ENCODE data around the gene PAN2.
A peak's percentile ranks its signal among the peaks of the same experiment; 100 is the strongest.
"Not testable (repeated sequence)": the region's sequence is repeated elsewhere in the genome, so short reads cannot be mapped to it uniquely, and the experiment has no call there.

The PAN2 gene

DNA sequence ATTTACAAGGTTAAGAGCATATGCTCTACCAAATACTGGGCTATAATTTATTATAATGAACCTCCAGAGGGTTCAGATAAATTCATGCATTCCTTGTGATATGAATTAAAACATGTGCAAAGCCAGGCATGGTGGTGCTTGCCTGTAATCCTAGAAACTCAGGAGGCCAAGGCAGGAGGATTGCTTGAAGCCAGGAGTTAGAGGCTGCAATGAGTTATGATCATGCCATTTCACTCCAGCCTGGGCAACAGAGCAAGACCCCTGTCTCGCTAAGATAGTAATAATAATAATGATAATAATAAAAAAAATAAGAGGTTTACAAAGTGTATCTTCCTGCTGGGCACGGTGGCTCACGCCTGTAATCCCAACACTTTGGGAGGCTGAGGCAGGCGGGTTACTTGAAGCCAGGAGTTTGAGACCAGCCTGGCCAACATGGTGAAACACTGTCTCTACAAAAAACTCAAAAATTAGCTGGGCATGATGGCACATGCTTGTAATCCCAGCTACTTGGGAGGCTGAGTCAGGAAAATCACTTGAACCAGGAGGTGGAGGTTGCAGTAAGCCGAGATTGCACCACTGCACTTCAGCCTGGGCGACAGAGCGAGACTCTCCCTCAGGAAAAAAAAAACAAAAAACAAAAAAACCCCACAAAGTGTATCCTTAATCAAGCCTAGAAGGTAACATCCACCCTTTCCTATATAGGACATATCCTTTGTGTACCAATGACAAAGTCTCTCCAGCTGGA is 26.4 kb downstream of the PAN2 start:
- no peak for DNase-seq

DNA sequence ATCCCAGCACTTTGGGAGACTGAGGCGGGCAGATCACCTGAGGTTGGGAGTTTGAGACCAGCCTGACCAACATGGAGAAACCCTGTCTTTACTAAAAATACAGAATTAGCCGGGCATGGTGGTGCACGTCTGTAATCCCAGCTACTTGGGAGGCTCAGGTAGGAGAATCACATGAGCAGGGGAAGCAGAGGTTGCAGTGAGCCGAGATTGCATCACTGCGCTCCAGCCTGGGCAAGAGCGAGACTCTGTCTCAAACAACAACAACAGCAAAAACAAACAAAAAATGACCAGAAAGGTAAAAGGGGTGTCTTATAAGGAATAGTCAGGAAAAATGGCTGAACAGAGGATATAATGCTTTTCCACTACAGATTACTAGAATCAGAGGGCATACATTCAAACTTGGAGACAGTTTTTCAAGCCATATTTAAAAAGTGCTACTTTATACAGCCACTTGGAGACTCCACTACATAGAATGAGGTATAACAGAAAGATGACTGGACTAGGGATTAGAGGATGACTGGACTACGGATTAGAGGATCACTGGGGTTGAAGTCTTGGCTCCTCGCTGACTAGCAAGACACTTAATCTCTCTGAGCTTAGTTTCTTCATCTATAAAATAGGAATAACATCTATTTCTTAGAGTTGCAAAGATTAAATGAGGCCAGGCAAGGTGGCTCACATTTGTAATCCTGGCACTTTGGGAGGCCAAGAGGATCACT is 28.8 kb downstream of the PAN2 start:
- DNase-seq = no peak

DNA sequence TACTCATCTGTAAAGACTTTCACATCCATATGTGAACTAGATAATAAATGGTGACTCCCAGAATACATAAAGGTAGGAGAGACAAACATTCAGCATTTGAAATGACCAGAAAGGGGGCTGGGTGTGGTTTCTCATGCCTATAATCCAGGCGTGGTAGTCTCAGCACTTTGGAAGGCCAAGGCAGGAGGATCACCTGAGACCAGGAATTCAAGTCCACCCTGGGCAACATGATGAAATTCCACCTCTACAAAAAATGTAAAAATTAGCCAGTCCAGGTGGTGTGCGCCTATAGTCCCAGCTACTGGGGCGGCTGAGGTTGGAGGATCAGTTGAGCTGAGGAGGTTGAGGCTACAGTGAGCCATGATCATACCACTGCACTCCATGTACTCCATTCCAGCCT is 29.5 kb downstream of the PAN2 start:
- DNase-seq = no peak

DNA sequence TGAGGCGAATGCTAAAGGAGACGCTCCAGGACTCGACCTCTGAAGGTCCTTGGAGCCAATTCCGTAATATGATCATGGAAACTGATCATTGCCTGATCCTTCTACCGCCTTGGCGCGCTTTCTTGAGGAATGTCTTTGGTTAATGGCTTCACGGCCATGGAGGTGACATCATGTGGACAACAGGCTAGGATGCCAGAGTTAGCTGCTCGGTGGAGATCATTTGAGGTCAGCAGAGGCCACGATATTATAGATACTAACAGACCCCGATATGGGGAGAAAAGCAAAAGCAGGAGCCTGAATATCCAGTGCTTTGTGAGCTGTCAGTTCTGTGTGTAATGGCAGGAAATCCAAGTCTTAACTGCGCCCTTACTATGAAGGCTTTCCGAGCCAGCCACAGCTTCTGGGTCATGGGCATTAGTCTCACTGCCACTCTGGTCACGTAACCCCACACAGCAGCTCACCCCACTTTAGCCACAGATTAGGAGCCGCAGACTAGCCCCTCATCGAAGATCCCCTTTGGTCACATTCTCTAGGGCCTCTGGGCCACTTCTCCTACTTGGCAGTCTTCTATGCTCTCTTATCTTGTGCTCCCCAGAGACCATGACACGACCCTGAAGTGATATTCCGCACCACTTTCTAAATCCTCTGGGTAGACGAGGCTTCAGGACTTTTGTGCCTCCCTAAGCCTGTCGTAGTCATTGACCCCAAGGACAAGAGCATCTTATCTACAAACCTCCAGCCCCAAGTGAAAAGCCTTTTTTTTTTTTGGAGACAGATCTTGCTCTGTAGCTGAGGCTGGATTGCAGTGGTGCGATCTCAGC is 32.9 kb downstream of the PAN2 start:
- DNase-seq = no peak

DNA sequence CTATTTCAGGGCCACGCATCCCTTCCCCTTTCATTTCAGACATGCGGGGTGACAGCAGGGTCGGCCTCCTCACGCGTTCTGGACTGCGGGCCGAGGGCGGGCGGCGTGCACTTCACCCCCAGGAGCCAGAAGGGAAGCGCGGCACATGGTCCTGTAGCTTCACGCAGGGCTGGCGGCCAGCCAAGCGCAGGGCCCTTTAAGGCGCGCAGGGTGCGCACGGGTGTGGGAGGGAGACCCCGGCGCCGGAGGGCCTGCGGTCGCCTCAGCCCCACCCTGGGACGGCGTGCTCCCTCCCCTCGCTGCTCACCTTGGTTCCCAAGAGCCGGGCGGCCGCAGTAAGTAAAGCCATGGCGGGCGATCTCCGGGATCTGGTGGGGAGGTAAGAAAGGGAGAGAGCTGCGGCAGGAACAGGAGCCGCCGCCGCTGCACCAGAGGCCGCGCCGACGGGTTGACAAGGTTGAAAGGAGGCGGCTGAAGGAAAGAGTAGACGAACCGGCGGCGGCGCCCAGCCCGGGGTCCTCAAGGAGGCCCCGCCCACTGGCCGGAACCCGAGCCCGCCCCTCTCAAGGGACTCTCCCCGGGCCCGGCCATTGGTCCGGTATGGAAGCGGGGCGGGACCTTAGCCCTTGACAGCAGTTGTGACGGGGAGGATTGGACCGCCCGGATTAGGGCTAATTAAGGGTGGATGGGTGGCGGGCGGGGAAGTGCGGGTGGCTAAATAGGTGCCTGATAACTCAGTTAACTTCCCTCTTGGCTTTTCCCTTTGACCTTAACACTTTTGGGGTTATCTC is 33.8 kb downstream of the PAN2 start, which contains the start of gene CS:
TSS of gene CS (minus strand) at position 478 of the 791 bp plus-strand sequence. CDS start at position 349, 129 bp downstream.
- DNase-seq = peak; percentile 92

DNA sequence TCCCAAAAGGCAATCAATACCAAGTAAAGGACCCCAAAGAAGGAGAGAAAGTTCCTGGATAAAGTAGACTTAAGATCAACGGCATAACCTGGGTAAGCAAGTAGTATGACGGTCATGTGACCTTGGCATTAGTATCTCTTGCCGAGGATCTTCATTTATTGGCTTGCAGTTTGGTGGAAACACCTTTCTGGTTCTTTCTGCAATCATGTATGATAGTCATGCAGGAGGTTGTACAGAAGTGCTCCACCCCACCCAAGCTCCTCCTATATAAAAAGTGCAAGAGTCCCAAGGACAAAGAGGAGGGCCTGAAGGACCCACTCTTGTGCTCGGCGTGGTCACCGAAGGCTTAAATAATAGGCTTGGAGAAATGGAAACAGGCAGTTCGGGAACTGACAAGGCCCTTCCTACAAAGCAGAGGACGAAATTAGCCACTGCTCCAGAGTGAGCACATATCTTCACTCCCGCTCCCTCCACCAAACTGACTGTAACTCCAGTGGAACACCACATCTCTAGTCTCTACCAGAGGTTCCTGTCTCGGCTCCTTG is 34.4 kb downstream of the PAN2 start:
- peak; percentile 32 for DNase-seq

DNA sequence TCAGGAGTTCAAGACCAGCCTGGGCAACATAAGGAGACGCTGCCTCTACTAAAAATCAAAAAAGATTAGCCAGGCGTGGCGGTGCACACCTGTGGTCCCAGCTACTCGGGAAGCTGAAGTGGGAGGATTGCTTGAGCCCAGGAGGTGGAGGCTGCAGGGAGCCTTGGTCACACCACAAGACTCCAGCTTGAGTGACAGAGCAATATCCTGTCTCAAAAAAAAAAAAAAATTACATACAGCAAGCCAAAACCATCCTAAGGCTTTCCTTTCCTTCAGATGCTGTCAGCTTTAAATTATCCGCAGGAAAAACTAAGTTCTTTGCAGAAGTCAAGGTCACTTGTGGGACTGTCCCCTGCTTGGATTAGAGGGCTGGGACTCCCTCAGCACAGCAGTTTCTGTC is 35.0 kb downstream of the PAN2 start:
- no peak for DNase-seq

DNA sequence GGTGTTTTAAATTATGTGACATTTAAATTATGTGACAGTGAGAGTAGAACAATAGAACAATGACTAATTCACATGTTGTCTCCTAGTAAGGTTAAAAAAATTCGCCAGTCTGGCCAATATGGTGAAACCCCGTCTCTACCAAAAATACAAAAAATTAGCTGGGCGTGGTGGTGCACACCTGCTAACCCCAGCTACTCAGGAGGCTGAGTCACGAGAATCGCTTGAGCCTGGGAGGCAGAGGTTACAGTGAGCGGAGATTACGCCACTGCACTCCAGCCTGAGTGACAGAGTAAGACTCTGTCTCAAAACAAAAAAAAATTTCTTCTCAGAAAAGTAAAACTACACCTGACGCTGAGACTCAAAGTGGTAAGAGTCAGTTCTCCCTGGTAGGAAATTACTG is 36.4 kb downstream of the PAN2 start:
- no peak for DNase-seq

DNA sequence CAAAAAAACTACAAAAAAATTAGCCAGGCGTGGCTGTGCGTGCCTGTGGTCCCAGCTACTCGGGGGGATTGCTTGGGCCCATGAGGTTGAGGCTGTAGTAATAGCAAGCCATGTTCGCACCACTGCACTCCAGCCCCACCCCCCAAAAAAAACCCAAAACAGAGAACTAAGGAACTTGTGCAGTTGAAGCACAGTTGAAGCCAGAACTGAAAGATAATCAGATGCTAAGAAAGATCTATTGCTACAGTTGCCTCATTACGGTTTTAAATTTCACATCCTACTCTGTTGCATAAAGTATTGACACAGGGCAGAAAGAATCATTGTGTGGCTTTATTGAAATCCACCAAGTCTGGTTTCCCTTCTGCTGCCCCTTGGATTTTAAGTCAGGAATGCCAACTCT is 37.5 kb downstream of the PAN2 start:
- DNase-seq = peak; percentile 12

DNA sequence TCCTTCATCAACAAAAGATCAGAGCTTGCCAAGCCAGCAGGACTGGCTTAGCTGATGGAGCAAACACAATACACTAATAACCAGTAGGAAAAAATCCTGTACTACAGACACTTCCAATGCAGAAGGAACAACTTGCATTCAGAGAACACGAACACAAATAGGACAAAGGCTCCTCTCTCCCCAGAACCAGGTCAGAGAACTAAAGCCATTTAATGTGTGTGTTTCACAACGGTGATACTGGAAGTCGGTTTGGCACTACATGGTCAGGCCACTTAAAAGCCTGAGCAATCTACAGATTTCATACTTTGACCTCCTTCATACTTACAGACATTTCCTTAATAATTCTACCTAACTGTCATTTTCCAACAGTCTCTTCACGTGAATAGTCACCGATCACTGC is 40.0 kb downstream of the PAN2 start:
- DNase-seq = no peak

DNA sequence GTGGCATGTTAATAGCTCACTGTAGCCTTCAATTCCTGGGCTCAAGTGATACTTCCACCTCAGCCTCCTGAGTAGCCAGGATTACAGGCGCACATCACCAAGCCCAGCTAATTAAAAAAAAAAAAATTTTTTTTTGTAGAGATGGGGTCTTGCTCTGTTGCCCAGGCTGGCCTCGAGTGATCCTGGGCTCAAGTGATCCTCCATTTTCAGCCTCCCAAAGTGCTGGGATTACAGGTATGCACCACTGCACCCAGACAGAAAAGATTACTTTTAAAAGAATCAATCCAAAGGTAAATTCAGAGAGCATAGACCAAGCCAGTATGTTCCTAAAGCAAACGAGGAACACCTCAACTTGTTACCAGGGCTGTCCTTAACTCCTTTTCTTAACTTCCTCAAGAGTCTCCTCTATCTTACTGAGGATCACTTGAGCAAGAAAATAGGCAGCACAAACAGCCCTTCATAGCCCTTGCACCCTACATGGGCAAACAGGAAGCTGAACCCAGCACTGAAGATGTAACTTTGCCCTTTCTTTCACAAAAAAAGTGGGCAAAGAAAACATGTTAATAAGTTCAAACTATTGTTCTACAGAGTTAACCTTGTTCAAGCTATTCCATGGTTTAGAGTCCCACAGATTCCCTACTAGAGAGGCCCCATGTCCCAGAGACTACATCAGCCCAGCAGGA is 45.0 kb downstream of the PAN2 start:
- DNase-seq = peak; percentile 67

DNA sequence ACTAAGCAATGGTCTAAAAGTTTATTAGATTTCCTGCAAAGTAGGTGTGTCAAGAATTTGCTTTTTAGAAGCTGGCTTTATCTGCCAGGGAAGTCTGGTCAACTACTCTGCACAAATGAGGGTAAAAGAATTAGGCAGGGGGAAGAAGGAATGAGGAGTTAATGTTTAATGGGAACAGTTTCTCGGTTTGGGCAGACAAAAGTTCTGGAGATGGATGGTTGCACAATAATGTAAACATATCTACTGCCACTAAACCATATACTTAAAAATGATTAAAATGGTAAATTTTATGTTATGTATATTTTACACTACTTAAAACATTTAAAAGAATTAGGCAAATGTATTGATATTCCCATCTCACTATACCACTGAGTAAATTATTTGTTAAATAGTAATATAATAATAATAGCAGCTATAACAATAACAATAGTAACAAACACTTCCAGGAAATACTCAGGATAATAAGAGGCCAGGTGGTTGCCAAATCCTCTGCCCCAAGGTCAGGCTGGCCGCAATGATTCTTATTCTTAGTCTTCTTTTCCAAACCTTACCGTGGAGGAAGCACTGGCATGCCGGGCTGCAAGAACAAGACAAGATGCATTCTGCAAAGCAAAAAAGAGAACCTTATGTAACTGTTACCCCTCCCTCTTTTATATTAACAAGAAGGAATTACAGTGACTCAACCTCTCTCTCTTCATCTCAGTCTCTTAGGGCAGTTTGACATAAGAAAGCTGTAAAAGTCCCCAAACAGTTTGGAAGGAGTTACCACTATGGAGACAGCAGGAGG is 47.6 kb downstream of the PAN2 start:
- DNase-seq = peak; percentile 46

DNA sequence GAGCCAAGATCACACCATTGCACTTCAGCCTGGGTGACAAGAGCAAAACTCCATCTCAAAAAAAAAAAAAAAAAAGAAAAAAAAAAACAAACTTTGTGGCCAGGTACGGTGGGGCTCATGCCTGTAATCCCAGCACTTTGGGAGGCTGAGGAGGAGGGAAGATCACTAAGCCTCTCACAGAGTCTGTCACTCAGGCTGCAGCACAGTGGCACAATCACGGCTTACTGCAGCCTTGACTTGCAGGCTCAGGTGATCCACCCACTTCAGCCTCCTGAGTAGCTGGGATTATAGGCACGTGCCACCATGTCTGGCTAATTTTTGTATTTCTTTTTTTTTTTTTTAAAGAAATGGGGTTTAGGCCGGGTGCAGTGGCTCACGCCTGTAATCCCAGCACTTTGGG is 49.5 kb downstream of the PAN2 start:
- not testable (repeated sequence) for DNase-seq

DNA sequence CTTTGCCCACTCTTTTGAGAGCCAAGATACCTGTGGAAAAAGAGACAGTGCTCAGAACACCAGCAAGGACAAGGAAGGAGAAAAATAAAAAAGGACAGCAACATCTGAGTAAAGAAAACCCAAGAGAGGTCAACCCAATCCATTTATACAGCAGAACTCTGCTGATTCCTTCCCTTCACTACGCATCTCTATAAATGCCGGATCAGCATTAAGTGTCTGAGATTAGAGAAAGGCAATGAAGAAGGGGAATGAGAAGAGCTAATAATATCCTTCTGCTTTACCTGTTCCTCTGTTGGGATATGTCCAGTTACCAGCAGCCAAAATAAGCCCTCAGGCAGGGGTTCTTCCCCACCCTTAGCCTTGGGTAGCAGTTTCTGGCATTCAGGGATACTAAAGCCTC is 51.2 kb downstream of the PAN2 start:
- DNase-seq = no peak

DNA sequence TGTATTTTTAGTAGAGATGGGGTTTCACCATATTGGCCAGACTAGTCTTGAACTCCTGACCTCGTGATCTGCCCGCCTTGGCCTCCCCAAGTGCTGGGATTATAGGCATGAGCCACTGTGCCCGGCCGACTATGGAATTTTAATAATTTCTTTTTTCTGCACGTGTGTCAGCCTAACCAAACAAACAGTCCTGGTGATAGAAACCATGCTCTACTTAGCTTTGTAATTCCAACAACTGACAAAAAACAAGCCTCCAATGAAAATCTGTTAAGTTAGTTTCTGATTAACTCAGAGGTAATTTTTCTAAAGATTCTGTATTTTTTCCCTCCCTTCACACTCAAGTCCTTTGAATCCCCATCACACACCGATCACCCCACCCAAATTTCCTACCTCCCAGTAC is 51.8 kb downstream of the PAN2 start:
- no peak for DNase-seq

DNA sequence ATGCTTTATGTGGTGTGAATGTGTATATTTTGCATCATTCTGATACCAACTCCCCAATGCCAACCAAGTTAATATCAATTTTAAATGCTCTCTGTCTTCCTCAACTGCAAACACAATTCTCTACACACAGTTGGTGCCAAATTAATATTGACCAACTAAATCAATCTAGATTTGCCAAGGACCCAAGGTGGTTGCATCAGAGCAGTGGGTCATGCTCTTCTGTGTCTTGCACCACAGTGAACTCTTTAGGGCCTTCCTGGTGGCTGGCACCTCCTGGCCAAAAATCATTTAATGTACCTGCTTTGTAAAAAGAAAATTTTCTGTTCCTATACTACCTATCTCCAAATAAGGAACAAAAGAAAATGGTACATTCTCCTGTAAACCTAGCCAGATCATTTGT is 53.0 kb downstream of the PAN2 start:
- DNase-seq = no peak

DNA sequence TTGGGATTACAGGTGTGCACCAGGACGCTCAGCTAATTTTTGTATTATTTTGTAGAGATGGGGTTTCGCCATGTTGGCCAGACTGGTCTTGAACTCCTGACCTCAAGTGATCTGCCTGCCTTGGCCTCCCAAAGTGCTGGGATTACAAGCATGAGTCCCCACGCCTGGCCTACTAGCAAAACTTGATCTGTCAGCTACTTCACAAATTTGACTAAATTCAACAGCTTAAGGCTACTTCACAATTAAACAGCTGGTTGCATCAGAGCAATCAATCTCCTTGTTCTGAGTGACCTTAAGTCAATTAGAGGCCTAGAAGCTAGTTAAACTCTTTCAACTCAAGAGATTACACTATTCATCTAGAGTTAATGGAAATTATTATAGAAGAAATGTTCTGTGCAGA is 54.9 kb downstream of the PAN2 start:
- no peak for DNase-seq

DNA sequence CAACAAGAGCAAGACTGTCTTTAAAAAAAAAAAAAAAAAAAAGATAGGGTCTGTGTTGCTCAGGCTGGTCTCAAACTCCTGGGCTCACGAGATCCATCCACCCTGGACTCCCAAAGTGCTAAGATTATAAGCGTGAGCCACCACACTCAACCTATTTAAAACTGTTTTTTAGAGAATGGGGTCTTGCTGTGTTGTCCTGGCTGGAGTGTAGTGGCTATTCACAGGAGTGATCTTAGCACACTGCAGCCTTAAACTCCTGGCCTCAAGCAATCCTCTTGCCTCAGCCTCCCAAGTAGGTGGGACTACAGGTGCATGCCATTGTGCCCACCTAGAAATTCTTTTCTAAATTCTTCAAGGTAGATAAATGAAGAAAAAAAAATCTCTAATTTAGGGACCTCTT is 59.5 kb downstream of the PAN2 start:
- no peak for DNase-seq

DNA sequence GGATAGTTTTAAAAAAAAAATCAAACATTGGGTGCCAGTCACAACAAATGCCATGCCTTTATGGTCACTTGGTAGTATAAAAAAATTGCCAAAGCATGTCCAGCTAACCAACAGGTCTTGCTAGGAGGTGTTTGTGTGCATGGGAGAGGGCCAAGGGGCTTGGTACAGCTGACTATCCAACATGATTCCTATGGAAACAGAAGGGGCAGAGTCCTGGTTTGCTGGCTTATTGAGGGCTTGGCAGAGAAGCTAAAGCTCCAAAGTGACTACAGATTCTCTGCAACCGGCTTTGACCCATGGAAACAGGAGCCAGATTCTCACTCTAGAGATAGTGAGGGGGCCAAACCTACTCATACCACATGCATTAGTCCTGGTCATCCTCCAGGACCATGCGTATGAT is 61.3 kb downstream of the PAN2 start:
- not testable (repeated sequence) for DNase-seq

DNA sequence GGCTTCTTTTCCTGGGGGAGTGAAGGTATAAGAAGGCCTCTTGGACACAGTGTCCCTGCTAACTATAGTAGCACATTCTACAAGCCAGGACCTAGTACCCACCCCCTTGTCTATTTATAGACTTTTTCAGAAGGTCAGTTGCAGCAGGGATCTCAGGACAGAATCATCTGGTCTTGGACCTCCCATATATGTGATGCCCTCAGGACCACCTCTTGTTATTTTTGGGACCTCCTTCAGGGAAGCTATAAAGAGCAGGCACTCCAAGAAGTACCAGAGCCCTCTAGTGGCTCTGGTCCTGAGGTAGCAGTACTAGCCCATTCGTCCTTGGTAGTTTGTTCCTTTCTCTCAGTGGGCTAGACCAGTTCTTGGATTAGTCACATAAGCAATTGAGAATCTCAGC is 62.8 kb downstream of the PAN2 start:
- DNase-seq = no peak

DNA sequence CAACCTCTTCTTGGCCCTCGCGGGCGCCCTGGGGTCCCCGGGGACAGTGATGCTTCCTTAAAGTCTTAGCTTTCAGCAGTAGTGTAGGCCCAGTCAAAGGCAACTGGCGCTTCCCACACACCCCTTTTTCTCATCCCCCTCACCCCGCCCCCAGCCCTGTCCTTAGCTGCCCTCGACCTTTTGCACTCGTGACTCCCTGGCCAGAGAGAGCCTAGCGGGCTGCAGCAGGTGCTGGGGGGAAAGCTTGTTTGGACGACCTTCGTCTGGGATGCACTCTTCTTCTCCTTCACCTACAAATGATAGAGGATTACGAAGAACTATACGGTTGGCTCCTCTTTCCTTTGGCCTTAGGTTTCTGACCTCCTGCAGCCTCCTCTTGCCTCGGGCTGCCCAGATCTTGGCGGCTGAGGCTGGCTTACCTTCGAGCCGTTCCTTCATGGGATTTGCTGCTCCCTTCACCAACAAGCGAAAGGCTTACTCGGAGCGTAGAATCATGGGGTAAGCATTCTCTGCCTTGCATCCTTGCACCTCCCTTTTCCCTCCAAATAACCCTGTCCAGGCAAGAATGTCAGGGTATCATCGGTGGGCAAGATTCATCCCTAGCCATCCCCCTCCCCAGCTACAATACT is 66.2 kb downstream of the PAN2 start:
- DNase-seq = no peak
